Skeletal muscle satellite cell (primary cell): ENCODE results near the gene PTPN4.
"Not testable (repeated sequence)": the region's sequence is repeated elsewhere in the genome, so short reads cannot be mapped to it uniquely, and the experiment has no call there.

Experiments
- H3K27me3 ChIP-seq: 2 replicates; pipeline ENCODE4 v1.7.0; 2013; ENCODE audit warnings: low read length; ENCODE audit not compliant: control insufficient read depth, insufficient read depth
- H3K36me3 ChIP-seq: 2 replicates; pipeline ENCODE4 v1.7.0; 2013; ENCODE audit warnings: mild to moderate bottlenecking, control low read depth, low read length; ENCODE audit not compliant: insufficient read depth
- H3K4me1 ChIP-seq: 2 replicates; pipeline ENCODE4 v1.7.0; 2013; ENCODE audit warnings: low read length; ENCODE audit not compliant: control insufficient read depth, insufficient read depth
- H3K4me2 ChIP-seq: 2 replicates; pipeline ENCODE4 v1.7.0; 2013; ENCODE audit warnings: mild to moderate bottlenecking, low read length
- H3K4me3 ChIP-seq: 2 replicates; pipeline ENCODE4 v1.7.0; 2013; ENCODE audit warnings: low read length
- H3K9ac ChIP-seq: 2 replicates; pipeline ENCODE4 v1.7.0; 2013; ENCODE audit warnings: mild to moderate bottlenecking, low read depth, low read length, moderate library complexity
- H3K9me3 ChIP-seq: replicated peaks from 2 replicates; pipeline ENCODE4 v1.7.0; 2013; ENCODE audit warnings: mild to moderate bottlenecking, control low read depth, low read length

Gene PTPN4

GRCh38 chr2:119981896-119982295, 222.2 kb downstream of the PTPN4 start:
- no peak overlapping the region for H3K4me2 ChIP-seq
- no peaks in the 10 kb centered on the region for H3K27me3 ChIP-seq
- no peak overlapping the region for H3K4me3 ChIP-seq
- H3K36me3 ChIP-seq, result peaks cover 5% of the 10 kb centered on the region
- H3K9me3 ChIP-seq, result no peaks in the 10 kb centered on the region
- H3K9ac ChIP-seq, result no peak overlapping the region
- H3K4me1 ChIP-seq, result no peaks in the 10 kb centered on the region

- no peak overlapping the region for H3K4me3 ChIP-seq
- H3K4me2 ChIP-seq, result no peak overlapping the region
- H3K27me3 ChIP-seq, result no peaks in the 10 kb centered on the region
- H3K9ac ChIP-seq, result no peak overlapping the region
- H3K9me3 ChIP-seq, result no peaks in the 10 kb centered on the region
- H3K36me3 ChIP-seq, result peaks cover 1% of the 10 kb centered on the region
- no peaks in the 10 kb centered on the region for H3K4me1 ChIP-seq
These were observed 222.8 kb downstream of the PTPN4 start for GRCh38 chr2:119982506-119982905.

- Histone ChIP-seq H3K9ac (no peak overlapping the region), H3K9me3 (no peaks in the 10 kb centered on the region), H3K27me3 (no peaks in the 10 kb centered on the region), H3K36me3 (no peaks in the 10 kb centered on the region), H3K4me3 (no peak overlapping the region), H3K4me2 (no peak overlapping the region), H3K4me1 (no peaks in the 10 kb centered on the region)
These were observed 223.4 kb downstream of the PTPN4 start for GRCh38 chr2:119983108-119983507.

- Histone ChIP-seq H3K4me3 (no peak overlapping the region), H3K9ac (no peak overlapping the region), H3K36me3 (no peaks in the 10 kb centered on the region), H3K27me3 (no peaks in the 10 kb centered on the region), H3K4me2 (no peak overlapping the region), H3K9me3 (no peaks in the 10 kb centered on the region), H3K4me1 (no peaks in the 10 kb centered on the region)
These were observed 236.4 kb downstream of the PTPN4 start for GRCh38 chr2:119996148-119996547.

- H3K9ac ChIP-seq, H3K36me3 ChIP-seq, H3K4me1 ChIP-seq, H3K27me3 ChIP-seq, H3K4me2 ChIP-seq, H3K4me3 ChIP-seq, H3K9me3 ChIP-seq: not testable (repeated sequence)
These were observed 237.5 kb downstream of the PTPN4 start for GRCh38 chr2:119996896-119997891.

GRCh38 chr2:120001471-120001870, 241.7 kb downstream of the PTPN4 start:
- H3K9ac ChIP-seq, result no peak overlapping the region
- no peak overlapping the region for H3K4me2 ChIP-seq
- no peaks in the 10 kb centered on the region for H3K36me3 ChIP-seq
- H3K4me3 ChIP-seq, result no peak overlapping the region
- H3K4me1 ChIP-seq, result no peaks in the 10 kb centered on the region
- H3K9me3 ChIP-seq, result no peaks in the 10 kb centered on the region
- H3K27me3 ChIP-seq, result no peaks in the 10 kb centered on the region

GRCh38 chr2:120004254-120004653, 244.5 kb downstream of the PTPN4 start:
- H3K4me1 ChIP-seq, result no peaks in the 10 kb centered on the region
- no peak overlapping the region for H3K4me2 ChIP-seq
- H3K9me3 ChIP-seq, result no peaks in the 10 kb centered on the region
- H3K4me3 ChIP-seq, result no peak overlapping the region
- H3K27me3 ChIP-seq, result no peaks in the 10 kb centered on the region
- H3K36me3 ChIP-seq, result no peaks in the 10 kb centered on the region
- H3K9ac ChIP-seq, result no peak overlapping the region

GRCh38 chr2:120005834-120006521, 246.3 kb downstream of the PTPN4 start:
- Histone ChIP-seq H3K9me3 (no peaks in the 10 kb centered on the region), H3K4me2 (no peak overlapping the region), H3K4me3 (no peak overlapping the region), H3K27me3 (no peaks in the 10 kb centered on the region), H3K36me3 (no peaks in the 10 kb centered on the region), H3K4me1 (no peaks in the 10 kb centered on the region), H3K9ac (no peak overlapping the region)

- Histone ChIP-seq H3K4me2 (no peak overlapping the region), H3K36me3 (no peaks in the 10 kb centered on the region), H3K27me3 (no peaks in the 10 kb centered on the region), H3K9ac (no peak overlapping the region), H3K9me3 (no peaks in the 10 kb centered on the region), H3K4me3 (no peak overlapping the region), H3K4me1 (peaks cover 4% of the 10 kb centered on the region)
These were observed 248.1 kb downstream of the PTPN4 start for GRCh38 chr2:120007851-120008250.

- no peaks in the 10 kb centered on the region for H3K36me3 ChIP-seq
- no peaks in the 10 kb centered on the region for H3K27me3 ChIP-seq
- H3K4me2 ChIP-seq, result peak overlapping the region; percentile 87
- peaks cover 20% of the 10 kb centered on the region for H3K4me1 ChIP-seq
- H3K9me3 ChIP-seq, result no peaks in the 10 kb centered on the region
- H3K4me3 ChIP-seq, result peak overlapping the region; percentile 91
- H3K9ac ChIP-seq, result peak overlapping the region; percentile 88
These were observed 252.6 kb downstream of the PTPN4 start for GRCh38 chr2:120012363-120012762.

- Histone ChIP-seq H3K9ac (peak within 1 kb of the TSS; percentile 88), H3K9me3 (no peaks in the 10 kb centered on the region), H3K4me3 (peak within 1 kb of the TSS; percentile 91), H3K36me3 (no peaks in the 10 kb centered on the region), H3K4me2 (peak within 1 kb of the TSS; percentile 87), H3K4me1 (peaks cover 22% of the 10 kb centered on the region), H3K27me3 (no peaks in the 10 kb centered on the region)
These were observed 253.3 kb downstream of the PTPN4 start, which contains the start of gene EPB41L5 for GRCh38 chr2:120012771-120013596. EPB41L5 (plus strand) TSS chr2:120013077; CDS start chr2:120019085, 6,008 bp downstream.
